HG02798 (cell line): ENCODE data around the gene MUC22.
"Not testable (repeated sequence)": the region's sequence is repeated elsewhere in the genome, so short reads cannot be mapped to it uniquely, and the experiment has no call there.

Experiments
- ATAC-seq: cut with Tn5 transposase; IDR thresholded peaks from one replicate; pipeline ENCODE4 v1.9.1; 2021; ENCODE audit warnings: mild to moderate bottlenecking; ENCODE audit not compliant: unreplicated experiment, poor library complexity

Gene MUC22

GRCh38 chr6:30991891-30992290 is 18.4 kb upstream of the MUC22 start:
- no peak for ATAC-seq

- ATAC-seq = no peak
Measured at GRCh38 chr6:30997301-30997700, 13.0 kb upstream of the MUC22 start.

GRCh38 chr6:30998785-30999184 is 11.5 kb upstream of the MUC22 start:
- no peak for ATAC-seq

- ATAC-seq = not testable (repeated sequence)
Measured at GRCh38 chr6:31000067-31000860, 10.0 kb upstream of the MUC22 start.

- no peak for ATAC-seq
Measured at GRCh38 chr6:31001281-31001888, 8.9 kb upstream of the MUC22 start.

GRCh38 chr6:31002471-31002870 is 7.8 kb upstream of the MUC22 start:
- no peak for ATAC-seq

- no peak for ATAC-seq
Measured at GRCh38 chr6:31004794-31005193, 5.5 kb upstream of the MUC22 start.

- ATAC-seq = no peak
Measured at GRCh38 chr6:31005249-31006020, 4.8 kb upstream of the MUC22 start.

GRCh38 chr6:31007694-31008093 is 2.6 kb upstream of the MUC22 start:
- ATAC-seq = no peak

- no peak for ATAC-seq
Measured at GRCh38 chr6:31008165-31008564, 2.1 kb upstream of the MUC22 start.

- no peak for ATAC-seq
Measured at GRCh38 chr6:31009731-31010130, 543 bp upstream of the MUC22 start.

- ATAC-seq = no peak
Measured at GRCh38 chr6:31011153-31011552, 879 bp downstream of the MUC22 start.

- no peak for ATAC-seq
Measured at GRCh38 chr6:31016659-31017299, 6.5 kb downstream of the MUC22 start.

- ATAC-seq = not testable (repeated sequence)
Measured at GRCh38 chr6:31017436-31017835, 7.2 kb downstream of the MUC22 start.

GRCh38 chr6:31020057-31020456 is 9.8 kb downstream of the MUC22 start:
- no peak for ATAC-seq

- ATAC-seq = not testable (repeated sequence)
Measured at GRCh38 chr6:31020631-31021255, 10.5 kb downstream of the MUC22 start.

GRCh38 chr6:31021705-31022531 is 11.6 kb downstream of the MUC22 start:
- ATAC-seq = not testable (repeated sequence)

GRCh38 chr6:31025595-31025994 is 15.3 kb downstream of the MUC22 start:
- no peak for ATAC-seq

- ATAC-seq = no peak
Measured at GRCh38 chr6:31031095-31031494, 20.8 kb downstream of the MUC22 start.
